ENCODE results near the gene ARHGAP24. TPM values are rescaled to one million over a fixed set of nuclear protein-coding genes. Genes with fewer than 3 reads are reported as not detected.

ARHGAP24 gene
- 25.9 and 31.1 TPM in 2 replicates for total RNA-seq

GRCh38 chr4:85474818-85475630 is at the start of gene ARHGAP24:
TSS of gene ARHGAP24 (plus strand) at chr4:85475150.

Data from pericardium fibroblast (primary cell).